GM10847 (cell line): ENCODE results near the gene GOLPH3.

Experiments used
- POLR2A ChIP-seq: IDR thresholded peaks from 2 replicates; pipeline ENCODE4 v1.6.1; 2011; ENCODE audit not compliant: insufficient read length; ENCODE audit errors: extremely low read depth

Gene GOLPH3

GRCh38 chr5:32123058-32123805 lies 50.9 kb downstream of the GOLPH3 start:
- no peak for TF ChIP-seq POLR2A

- no peak for TF ChIP-seq POLR2A
Observed at GRCh38 chr5:32116574-32117313, 57.4 kb downstream of the GOLPH3 start.

DNA sequence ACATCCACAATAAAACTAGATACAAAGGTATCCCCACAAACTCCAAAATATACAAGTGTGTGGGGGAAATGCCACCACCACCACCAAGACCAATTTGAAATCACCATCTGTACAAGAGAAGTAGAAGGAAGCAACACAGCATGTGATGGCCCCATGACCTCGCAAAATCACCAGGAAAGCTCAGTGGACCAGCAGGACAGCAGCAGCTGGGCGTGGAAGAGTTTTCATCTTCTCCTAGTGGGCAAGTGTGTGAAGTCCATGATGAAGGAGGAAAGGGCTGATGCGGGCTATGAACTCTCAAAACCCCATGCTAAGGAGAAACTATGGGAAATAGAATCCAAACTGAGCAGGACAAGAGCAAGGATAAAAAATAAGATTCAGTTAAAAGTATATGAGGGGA lies 58.1 kb downstream of the GOLPH3 start:
- TF ChIP-seq POLR2A = no peak

DNA sequence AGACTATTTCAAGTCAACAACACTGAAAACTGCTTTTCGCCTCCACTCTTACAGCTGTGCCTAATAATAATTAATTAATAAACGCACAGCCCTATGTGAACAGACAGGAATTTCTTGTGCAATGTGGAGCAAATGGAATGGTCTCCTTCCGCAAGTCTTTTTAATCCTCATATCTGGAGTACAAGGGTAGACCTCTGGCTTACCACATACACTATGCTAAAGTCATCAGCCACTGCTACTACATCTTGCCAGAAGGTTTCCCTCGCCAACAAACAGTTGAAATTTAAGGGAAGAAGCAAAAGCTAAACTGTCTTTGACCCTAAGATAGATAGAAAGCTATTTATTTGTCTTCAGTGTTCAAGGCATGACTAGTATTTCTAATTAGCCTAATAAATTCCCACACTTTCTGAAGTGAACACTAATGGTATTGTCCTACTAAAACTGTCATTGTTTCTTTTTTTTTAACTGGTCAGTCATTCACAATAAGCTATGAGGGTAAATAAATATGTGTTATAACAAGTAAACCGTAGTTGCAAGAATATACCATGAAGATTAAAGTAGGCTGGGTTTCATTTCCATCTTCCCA lies 63.9 kb downstream of the GOLPH3 start:
- no peak for TF ChIP-seq POLR2A

DNA sequence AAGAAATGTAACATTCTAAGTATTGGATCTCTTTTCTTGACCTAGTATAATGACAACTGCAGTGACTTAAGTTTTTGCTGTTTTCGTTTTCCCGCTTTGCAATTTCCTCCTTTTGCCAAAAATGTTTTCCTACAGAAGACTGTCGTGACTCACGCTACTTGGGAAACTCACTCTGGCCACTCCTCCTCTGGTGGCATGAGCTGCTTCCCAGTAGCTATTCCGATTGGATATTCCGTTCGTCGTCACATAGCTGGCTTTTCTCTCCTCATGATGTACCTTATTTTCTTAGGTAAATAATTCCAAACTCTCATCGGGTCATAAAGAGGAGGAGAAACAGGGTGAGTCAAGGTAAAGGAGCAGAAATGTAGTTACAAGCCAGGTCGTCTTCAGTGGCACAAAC lies 64.9 kb downstream of the GOLPH3 start:
- no peak for TF ChIP-seq POLR2A

GRCh38 chr5:32108167-32108566 lies 66.0 kb downstream of the GOLPH3 start:
- TF ChIP-seq POLR2A = no peak

- no peak for TF ChIP-seq POLR2A
Observed at GRCh38 chr5:32107291-32107690, 66.8 kb downstream of the GOLPH3 start.

DNA sequence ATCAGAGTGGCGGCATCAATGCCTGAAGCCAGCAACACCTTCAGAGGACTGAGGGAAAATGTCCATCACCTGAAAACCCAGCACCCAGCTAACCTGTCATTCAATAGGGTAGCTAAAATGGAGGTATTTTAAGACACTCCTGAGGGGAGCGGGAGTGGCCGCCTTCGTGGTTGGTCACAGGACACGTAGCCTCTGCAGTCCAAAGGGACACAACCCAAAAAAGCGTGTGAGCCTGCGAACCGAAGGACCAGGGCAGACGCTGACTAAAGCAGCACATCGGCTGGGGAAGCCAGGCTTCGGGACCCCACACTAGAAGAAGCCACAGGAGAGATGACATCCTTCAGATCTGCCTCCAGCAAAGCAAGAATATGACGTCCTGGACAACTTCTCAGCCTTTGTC lies 70.6 kb downstream of the GOLPH3 start:
- TF ChIP-seq POLR2A = no peak

- TF ChIP-seq POLR2A = no peak
Observed at GRCh38 chr5:32102254-32102986, 71.7 kb downstream of the GOLPH3 start.

DNA sequence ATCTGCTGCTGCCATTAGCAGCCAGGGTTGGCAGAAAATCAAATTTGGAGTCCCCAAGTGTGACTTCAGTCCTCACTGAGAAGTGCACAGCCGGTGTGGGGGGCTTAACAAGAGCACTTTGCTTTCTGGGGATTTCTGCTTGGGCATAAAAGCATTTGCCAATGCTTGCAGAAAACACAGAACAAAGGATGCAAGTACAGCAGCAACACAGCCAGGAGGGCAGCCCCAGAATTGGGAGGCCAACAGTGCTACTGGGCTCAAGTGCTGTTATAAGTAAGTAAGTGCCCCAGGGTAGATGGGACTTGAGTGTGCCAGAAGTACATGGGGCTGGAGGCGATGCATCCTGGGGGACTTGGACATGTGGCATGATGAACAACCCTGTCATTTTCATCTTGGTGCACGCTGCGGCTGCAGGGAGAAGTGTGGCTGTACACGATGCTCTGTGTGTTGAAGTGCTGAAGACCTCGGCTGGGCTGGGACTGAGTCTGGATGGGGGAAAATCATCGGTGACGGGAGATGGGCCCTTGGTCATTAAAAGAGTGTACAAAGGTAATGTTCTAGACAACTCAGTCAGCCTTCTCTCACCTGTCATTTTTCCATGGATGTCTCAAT lies 73.3 kb downstream of the GOLPH3 start:
- TF ChIP-seq POLR2A = no peak

- TF ChIP-seq POLR2A = no peak
Observed at GRCh38 chr5:32100230-32100629, 73.9 kb downstream of the GOLPH3 start.

GRCh38 chr5:32099486-32100035 lies 74.6 kb downstream of the GOLPH3 start:
- no peak for TF ChIP-seq POLR2A

DNA sequence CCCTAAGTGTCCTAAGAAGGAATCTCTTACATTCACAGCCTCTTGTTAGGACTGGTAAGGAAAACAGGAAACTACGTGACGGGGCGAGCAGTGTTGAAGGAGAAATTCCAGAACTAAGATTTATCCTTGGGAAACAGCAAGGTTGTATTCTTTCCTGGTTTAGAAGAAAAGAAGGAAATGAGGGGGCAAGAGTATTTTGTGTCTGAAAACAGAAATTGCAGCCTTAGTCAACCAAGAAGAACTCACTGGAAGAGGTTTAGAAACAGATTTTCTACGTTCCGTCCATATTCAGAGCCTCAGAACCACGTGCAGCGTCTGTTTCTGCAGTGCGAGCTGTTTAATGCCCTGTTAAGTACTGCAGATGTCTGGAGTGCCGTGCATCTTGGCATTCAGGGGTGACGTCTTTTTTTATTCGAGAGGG lies 75.2 kb downstream of the GOLPH3 start:
- no peak for TF ChIP-seq POLR2A

DNA sequence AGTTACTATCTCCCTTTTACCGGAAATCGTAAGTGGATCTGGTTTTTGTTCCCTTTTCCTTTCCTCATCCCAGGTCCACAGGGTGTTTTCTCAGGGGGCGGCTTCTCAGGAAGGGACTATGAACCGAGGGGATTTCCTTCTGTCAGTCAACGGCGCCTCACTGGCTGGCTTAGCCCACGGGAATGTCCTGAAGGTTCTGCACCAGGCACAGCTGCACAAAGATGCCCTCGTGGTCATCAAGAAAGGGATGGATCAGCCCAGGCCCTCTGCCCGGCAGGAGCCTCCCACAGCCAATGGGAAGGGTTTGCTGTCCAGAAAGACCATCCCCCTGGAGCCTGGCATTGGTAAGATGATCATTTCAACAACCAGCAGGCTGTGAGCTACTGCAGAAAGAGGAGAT lies 75.8 kb downstream of the GOLPH3 start:
- no peak for TF ChIP-seq POLR2A
